Breast epithelium (tissue), 4 donors: ENCODE measurements around the gene SNTG2. TPM values are rescaled to one million over a fixed set of nuclear protein-coding genes. Genes with fewer than 3 reads are reported as not detected.

Source experiments
- DNase-seq, 2 donors: peaks; one replicate each; pipeline ENCODE4 v3.0.0-alpha.2; 2019; ENCODE audit warnings: low spot score in 2 of 2
- H3K27ac ChIP-seq, 2 donors: fragments of 200-600 bp; sonication (generic) in 1 of 2; one replicate each; pipeline ENCODE4 v1.5.1; 2016 to 2019; ENCODE audit warnings: mild to moderate bottlenecking in 1 of 2
- H3K27me3 ChIP-seq, 2 donors: fragments of 200-600 bp; sonication (generic) in 1 of 2; one replicate each; pipeline versions ENCODE4 v1.5.1 to v1.6.0; 2017 to 2019; ENCODE audit warnings: control low read depth in 1 of 2, mild to moderate bottlenecking in 1 of 2
- H3K36me3 ChIP-seq: fragments of 200-600 bp; one replicate; pipeline ENCODE4 v1.5.1; 2019
- H3K4me1 ChIP-seq, 2 donors: fragments of 200-600 bp; sonication (generic); one replicate each; pipeline ENCODE4 v1.5.1; 2016 to 2019; ENCODE audit warnings: control low read depth in 1 of 2
- H3K4me3 ChIP-seq, 3 donors: fragments of 200-600 bp; sonication (generic); 1 replicate in 2 of 3; 2 replicates in 1 of 3; pipeline ENCODE4 v1.5.1; 2016 to 2019; ENCODE audit warnings: mild to moderate bottlenecking in 3 of 3, moderate library complexity in 2 of 3
- H3K9me3 ChIP-seq, 2 donors: fragments of 200-600 bp; sonication (generic) in 1 of 2; one replicate each; pipeline ENCODE4 v1.5.1; 2016 to 2019; ENCODE audit warnings: control low read depth in 1 of 2
- POLR2A ChIP-seq: fragments of 450-650 bp; IDR thresholded peaks from one replicate; pipeline ENCODE4 v1.6.1; 2016; ENCODE audit warnings: antibody characterized with exemption, mild to moderate bottlenecking, moderate library complexity
- POLR2AphosphoS5 ChIP-seq, 3 donors: sonication (generic); formaldehyde crosslinking; IDR thresholded peaks; one replicate each; pipeline ENCODE4 v1.6.1; 2017; ENCODE audit warnings: antibody characterized with exemption in 3 of 3
- intact Hi-C: fragments of 100-400 bp; cut with DNase I; formaldehyde crosslinking; loops from one replicate; pipeline ENCODE4 v1.15.1; 2023; ENCODE audit warnings: low total_unique reads
- total RNA-seq, 3 donors: library from RNA; depleted of rRNA; stranded (reverse); fragments of >200 nt; gene quantifications; one replicate each; pipeline ENCODE4 v1.1.0, GENCODE V29; 2016
- TF ChIP-seq, protein P1 (sequence below), 3 donors: fragments of 450-650 bp; IDR thresholded peaks; one replicate each; pipeline ENCODE4 v1.5.1; 2016 to 2017; ENCODE audit warnings: antibody characterized with exemption in 3 of 3, mild to moderate bottlenecking in 3 of 3, moderate library complexity in 3 of 3

The SNTG2 gene
- total RNA-seq, 3 donors from 2014 or later: 4.6 to 7.4 (median 6.0) TPM

DNA sequence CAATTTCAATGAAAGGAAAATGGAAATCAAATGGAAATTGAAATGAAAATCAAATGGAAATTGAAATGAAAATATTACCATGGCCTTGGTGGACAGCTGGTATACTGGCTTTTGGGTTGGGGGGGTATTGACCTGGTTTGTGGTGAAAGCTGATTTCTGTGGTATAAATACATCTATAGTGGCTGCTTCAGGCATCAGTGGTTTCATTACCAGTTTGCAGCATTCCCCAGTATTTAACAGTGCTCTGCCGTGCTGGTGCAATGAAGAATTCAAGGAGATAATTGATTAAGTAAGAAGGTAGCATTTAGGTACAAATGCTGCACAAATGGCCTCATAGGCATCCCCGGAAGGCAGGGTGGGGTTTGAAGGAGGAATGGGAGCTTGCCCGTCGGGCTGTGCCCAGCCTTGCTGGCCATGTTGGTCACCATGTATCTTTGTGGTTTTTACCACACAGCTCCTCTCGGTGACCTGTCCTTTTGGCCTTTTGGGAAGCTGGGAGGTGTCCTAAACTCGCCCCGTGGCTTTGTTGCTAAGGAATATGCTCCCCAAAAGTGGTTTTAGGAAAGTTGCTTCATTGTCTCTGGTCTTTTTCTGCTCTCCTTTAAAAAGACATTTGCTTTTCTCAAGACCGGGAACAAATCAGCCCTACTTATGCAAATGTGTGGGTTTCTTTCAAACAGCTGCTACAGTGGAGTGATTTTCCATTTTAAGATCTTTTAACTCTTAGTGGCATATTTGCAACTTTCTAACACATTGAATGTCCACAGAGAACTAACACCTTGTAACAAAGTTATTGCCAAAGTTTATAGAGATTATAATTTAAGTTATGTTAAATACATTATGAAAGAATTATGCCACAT, 28.6 kb downstream of the SNTG2 start:
- intact Hi-C loops: no loop called here
- no peak overlapping the region for H3K27ac ChIP-seq
- DNase-seq: no peak
- no peak for TF ChIP-seq POLR2A
- TF ChIP-seq, protein P1, sequence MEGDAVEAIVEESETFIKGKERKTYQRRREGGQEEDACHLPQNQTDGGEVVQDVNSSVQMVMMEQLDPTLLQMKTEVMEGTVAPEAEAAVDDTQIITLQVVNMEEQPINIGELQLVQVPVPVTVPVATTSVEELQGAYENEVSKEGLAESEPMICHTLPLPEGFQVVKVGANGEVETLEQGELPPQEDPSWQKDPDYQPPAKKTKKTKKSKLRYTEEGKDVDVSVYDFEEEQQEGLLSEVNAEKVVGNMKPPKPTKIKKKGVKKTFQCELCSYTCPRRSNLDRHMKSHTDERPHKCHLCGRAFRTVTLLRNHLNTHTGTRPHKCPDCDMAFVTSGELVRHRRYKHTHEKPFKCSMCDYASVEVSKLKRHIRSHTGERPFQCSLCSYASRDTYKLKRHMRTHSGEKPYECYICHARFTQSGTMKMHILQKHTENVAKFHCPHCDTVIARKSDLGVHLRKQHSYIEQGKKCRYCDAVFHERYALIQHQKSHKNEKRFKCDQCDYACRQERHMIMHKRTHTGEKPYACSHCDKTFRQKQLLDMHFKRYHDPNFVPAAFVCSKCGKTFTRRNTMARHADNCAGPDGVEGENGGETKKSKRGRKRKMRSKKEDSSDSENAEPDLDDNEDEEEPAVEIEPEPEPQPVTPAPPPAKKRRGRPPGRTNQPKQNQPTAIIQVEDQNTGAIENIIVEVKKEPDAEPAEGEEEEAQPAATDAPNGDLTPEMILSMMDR (IDR thresholded peaks at IDR 0.05): no peak
- TF ChIP-seq POLR2AphosphoS5 (IDR thresholded peaks at IDR 0.05): no peak
- H3K36me3 ChIP-seq: no peaks in the 10 kb centered on the region
- H3K4me3 ChIP-seq: no peak overlapping the region
- H3K9me3 ChIP-seq: no peaks in the 10 kb centered on the region
- H3K4me1 ChIP-seq: no peaks in the 10 kb centered on the region
- H3K27me3 ChIP-seq: peaks cover 0 to 9% of the 10 kb centered on the region in 2 donors

DNA sequence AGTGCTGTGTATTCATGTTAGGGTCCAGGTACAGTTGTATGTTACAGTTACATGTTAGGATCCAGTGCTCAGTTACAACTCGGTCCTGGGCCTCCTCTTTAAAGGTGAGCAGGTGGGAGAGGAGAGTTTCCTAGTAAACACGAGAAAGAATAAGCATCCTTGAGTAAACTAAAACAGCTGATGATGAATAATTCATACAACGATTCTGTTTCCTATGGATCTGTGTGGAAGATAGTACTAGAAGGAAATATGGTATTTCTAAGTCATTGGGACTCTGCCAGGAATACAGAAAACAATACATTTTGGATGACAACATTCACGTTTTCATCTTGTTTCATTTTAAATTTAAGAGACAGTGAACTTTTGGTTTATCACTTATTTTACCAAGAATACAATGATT, 29.5 kb downstream of the SNTG2 start:
- H3K4me1 ChIP-seq: no peaks in the 10 kb centered on the region
- no peak for TF ChIP-seq POLR2A
- TF ChIP-seq, protein P1 (IDR thresholded peaks at IDR 0.05): no peak
- no peak for TF ChIP-seq POLR2AphosphoS5 (IDR thresholded peaks at IDR 0.05)
- no peaks in the 10 kb centered on the region for H3K9me3 ChIP-seq
- DNase-seq: no peak
- intact Hi-C loops: no loop called here
- no peak overlapping the region for H3K4me3 ChIP-seq
- no peak overlapping the region for H3K27ac ChIP-seq
- no peaks in the 10 kb centered on the region for H3K36me3 ChIP-seq
- H3K27me3 ChIP-seq: peaks cover 0 to 9% of the 10 kb centered on the region in 2 donors

DNA sequence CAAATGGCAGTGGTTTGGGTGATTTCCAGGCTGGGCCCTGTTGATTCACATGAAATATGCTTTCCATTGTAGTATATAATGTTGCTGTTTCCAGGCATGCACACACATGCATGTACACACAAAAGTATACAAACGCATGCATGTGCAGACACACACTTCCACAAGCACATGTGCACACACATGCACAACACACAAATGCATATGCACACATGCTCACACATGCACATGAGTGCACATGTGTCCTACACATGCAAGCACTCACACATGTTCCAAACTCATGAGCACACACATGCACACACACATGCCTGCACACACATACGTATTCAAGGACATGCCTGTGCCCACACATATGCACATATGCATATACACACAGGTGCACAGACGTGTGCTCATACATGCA, 30.6 kb downstream of the SNTG2 start:
- no peak for DNase-seq
- H3K27me3 ChIP-seq: peaks cover 0 to 9% of the 10 kb centered on the region in 2 donors
- no peaks in the 10 kb centered on the region for H3K4me1 ChIP-seq
- no peaks in the 10 kb centered on the region for H3K36me3 ChIP-seq
- H3K4me3 ChIP-seq: no peak overlapping the region
- TF ChIP-seq POLR2A (no peak), POLR2AphosphoS5 (IDR thresholded peaks at IDR 0.05) (no peak)
- TF ChIP-seq, protein P1 (IDR thresholded peaks at IDR 0.05): no peak
- no peaks in the 10 kb centered on the region for H3K9me3 ChIP-seq
- intact Hi-C loops: no loop called here
- no peak overlapping the region for H3K27ac ChIP-seq

DNA sequence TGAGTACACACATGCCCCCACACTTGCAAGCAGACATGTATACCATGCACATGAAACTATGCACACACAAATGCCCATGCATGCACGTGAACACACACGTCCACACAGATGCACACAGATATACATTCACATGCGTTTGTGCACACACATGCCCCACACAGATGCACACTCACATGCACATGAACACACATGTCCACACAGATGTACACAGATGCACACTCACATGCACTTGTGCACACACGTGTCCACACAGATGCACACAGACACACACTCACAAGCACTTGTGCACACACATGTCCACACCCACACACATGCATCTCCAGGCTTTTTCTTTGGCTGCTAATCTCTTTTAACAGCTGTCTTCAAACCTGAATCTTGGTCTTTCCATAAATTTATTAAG, 31.1 kb downstream of the SNTG2 start:
- H3K27ac ChIP-seq: no peak overlapping the region
- peaks cover 0 to 9% of the 10 kb centered on the region in 2 donors for H3K27me3 ChIP-seq
- H3K4me1 ChIP-seq: no peaks in the 10 kb centered on the region
- intact Hi-C loops: no loop called here
- no peaks in the 10 kb centered on the region for H3K36me3 ChIP-seq
- no peak for DNase-seq
- no peak overlapping the region for H3K4me3 ChIP-seq
- H3K9me3 ChIP-seq: no peaks in the 10 kb centered on the region
- TF ChIP-seq POLR2A (no peak), POLR2AphosphoS5 (IDR thresholded peaks at IDR 0.05) (no peak)
- TF ChIP-seq, protein P1 (IDR thresholded peaks at IDR 0.05): no peak

DNA sequence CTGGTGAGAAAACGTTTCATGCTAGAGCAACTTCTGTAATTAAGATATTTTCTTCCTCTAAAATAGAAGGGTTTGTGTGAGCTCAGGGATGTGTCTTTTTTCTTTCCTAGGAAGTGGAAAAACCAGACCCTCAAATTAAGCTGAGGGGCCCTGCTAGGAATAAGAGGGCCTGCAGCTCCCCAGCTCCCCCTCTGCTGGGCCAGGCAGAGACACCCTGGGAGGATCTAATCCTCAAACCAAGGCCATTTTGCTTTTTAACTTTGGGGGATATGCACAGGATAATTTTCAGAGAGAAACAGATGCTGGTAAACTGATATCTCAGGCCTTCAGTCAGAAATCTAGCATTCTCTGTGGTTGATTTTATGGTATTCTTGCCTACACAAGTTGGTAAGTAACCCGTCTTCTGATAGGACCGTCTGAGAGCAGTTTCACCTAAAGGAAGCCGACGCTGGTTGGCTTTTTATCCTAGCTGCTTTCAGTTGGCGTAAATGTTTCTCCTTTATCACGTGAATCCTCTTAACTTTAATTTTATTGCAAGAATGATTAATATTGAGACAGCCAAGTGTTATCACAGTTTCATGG, 34.8 kb downstream of the SNTG2 start:
- Histone ChIP-seq H3K27me3 (peaks cover 0 to 9% of the 10 kb centered on the region in 2 donors), H3K4me3 (no peak overlapping the region), H3K27ac (no peak overlapping the region), H3K36me3 (no peaks in the 10 kb centered on the region), H3K9me3 (no peaks in the 10 kb centered on the region), H3K4me1 (no peaks in the 10 kb centered on the region)
- intact Hi-C loops: no loop called here
- no peak for DNase-seq
- TF ChIP-seq POLR2A: no peak
- no peak for TF ChIP-seq POLR2AphosphoS5 (IDR thresholded peaks at IDR 0.05)
- TF ChIP-seq, protein P1 (IDR thresholded peaks at IDR 0.05): no peak
